ENCODE results near the gene GPATCH2.

DNA sequence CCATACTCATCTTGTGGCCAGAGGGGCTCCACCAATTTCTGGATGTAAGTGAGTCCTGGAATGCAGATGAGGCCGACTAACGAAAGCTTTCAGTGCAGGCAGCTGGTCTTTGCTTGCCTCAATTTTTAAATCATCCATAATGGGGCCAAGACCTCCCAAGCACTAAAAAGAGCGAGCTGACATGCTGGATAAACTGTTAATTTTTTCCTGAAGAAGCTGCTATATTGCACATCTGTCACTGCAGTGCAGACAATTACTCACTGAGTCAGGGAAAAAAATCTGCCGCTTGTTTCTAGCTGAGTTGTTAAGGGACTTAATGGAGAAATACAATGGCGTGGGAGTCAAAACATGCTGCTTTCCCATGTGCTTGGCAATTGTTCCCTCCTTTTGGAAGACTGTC lies 205.5 kb downstream of the GPATCH2 start:
- TF ChIP-seq, protein P1, sequence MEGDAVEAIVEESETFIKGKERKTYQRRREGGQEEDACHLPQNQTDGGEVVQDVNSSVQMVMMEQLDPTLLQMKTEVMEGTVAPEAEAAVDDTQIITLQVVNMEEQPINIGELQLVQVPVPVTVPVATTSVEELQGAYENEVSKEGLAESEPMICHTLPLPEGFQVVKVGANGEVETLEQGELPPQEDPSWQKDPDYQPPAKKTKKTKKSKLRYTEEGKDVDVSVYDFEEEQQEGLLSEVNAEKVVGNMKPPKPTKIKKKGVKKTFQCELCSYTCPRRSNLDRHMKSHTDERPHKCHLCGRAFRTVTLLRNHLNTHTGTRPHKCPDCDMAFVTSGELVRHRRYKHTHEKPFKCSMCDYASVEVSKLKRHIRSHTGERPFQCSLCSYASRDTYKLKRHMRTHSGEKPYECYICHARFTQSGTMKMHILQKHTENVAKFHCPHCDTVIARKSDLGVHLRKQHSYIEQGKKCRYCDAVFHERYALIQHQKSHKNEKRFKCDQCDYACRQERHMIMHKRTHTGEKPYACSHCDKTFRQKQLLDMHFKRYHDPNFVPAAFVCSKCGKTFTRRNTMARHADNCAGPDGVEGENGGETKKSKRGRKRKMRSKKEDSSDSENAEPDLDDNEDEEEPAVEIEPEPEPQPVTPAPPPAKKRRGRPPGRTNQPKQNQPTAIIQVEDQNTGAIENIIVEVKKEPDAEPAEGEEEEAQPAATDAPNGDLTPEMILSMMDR (IDR thresholded peaks at IDR 0.05) = no peak
- TF ChIP-seq POLR2A (IDR thresholded peaks at IDR 0.05) = no peak

Measured in esophagus squamous epithelium (tissue), 4 donors.